Panc1 (cell line): ENCODE results near the gene LPP. TPM values are rescaled to one million over a fixed set of nuclear protein-coding genes. Genes with fewer than 3 reads are reported as not detected.

Experiments
- ATAC-seq: fragments of 200-7000 bp; cut with Tn5 transposase; 2 replicates; pipeline ENCODE4 v1.9.1; 2020; ENCODE audit warnings: mild to moderate bottlenecking, moderate library complexity
- BruUV-seq: library from RNA; stranded (reverse); fragments of 400-500 nt; replicated peaks from 2 replicates; lab custom pipeline; 2021; lab: Mats Ljungman, UMichigan
- CTCF ChIA-PET: fragments of 300-600 bp; sonication (Branson Sonifier 250); formaldehyde crosslinking; loops from one replicate; lab custom pipeline; 2022; ENCODE audit warnings: antibody characterized with exemption; lab: Charles Lee
- POLR2A ChIA-PET: fragments of 300-600 bp; sonication (Branson Sonifier 250); formaldehyde crosslinking; loops from one replicate; lab custom pipeline; 2022; ENCODE audit warnings: antibody characterized with exemption; lab: Charles Lee
- DNase-seq: peaks from one replicate; pipeline ENCODE4 v3.0.0-alpha.2; 2010; ENCODE audit warnings: low read depth, low spot score
- H3K27ac ChIP-seq: 2 replicates; pipeline ENCODE4 v1.5.1; 2011; ENCODE audit warnings: mild to moderate bottlenecking, low read length, inconsistent platforms
- H3K27me3 ChIP-seq: fragments of 200-500 bp; sonication (Bioruptor generic); 2 replicates; pipeline ENCODE4 v1.6.0; 2014; ENCODE audit warnings: low read length, inconsistent platforms; ENCODE audit not compliant: control insufficient read depth, insufficient read depth
- H3K36me3 ChIP-seq: fragments of 200-500 bp; sonication (Bioruptor generic); 2 replicates; pipeline ENCODE4 v1.5.1; 2014; ENCODE audit warnings: inconsistent platforms, mild to moderate bottlenecking, low read length, moderate library complexity; ENCODE audit not compliant: control insufficient read depth, insufficient read depth
- H3K4me1 ChIP-seq: 2 replicates; pipeline ENCODE4 v1.5.1; 2011; ENCODE audit warnings: inconsistent platforms, mild to moderate bottlenecking, low read length, moderate library complexity; ENCODE audit not compliant: control insufficient read depth, insufficient read depth
- H3K4me3 ChIP-seq, 2 experiments: 2 replicates each; pipeline ENCODE4 v1.5.1; 2011 to 2012; ENCODE audit warnings: low read depth in 2 of 2, low read length in 2 of 2, mild to moderate bottlenecking in 2 of 2, inconsistent platforms in 1 of 2, moderate library complexity in 1 of 2
- H3K9me3 ChIP-seq: fragments of 200-500 bp; sonication (Bioruptor generic); 2 replicates; pipeline ENCODE4 v1.5.1; 2014; ENCODE audit warnings: low read depth, mild to moderate bottlenecking, inconsistent platforms, low read length, moderate library complexity; ENCODE audit not compliant: control insufficient read depth, insufficient read depth
- POLR2AphosphoS5 ChIP-seq: IDR thresholded peaks from 2 replicates; pipeline ENCODE4 v1.6.1; 2012; ENCODE audit warnings: mild to moderate bottlenecking, low read depth, low read length, moderate library complexity
- SIN3A ChIP-seq: IDR thresholded peaks from 2 replicates; pipeline ENCODE4 v1.6.1; 2012; ENCODE audit warnings: low read depth, mild to moderate bottlenecking, low read length, moderate library complexity, borderline replicate concordance; ENCODE audit not compliant: insufficient read depth
- TCF7L2 ChIP-seq: IDR thresholded peaks from 2 replicates; pipeline ENCODE4 v1.6.1; 2011; ENCODE audit warnings: mild to moderate bottlenecking, low read depth, low read length, inconsistent platforms
- in situ Hi-C: cut with HindIII; loops from 2 replicates; pipeline ENCODE4 v1.10.0; 2016; ENCODE audit warnings: low sequenced_read_pairs, low pct_unique_long_range_greater_than_20kb
- intact Hi-C: fragments of 100-400 bp; cut with micrococcal nuclease; formaldehyde crosslinking; loops from one replicate; pipeline ENCODE4 v1.10.0; 2022; ENCODE audit not compliant: unreplicated experiment
- total RNA-seq: library from RNA; stranded (reverse); gene quantifications from one replicate; pipeline ENCODE4 v1.2.1, GENCODE V29; 2021; ENCODE audit not compliant: unreplicated experiment
- TF ChIP-seq, protein P1 (sequence below): fragments of 450-650 bp; IDR thresholded peaks from 2 replicates; pipeline ENCODE4 v1.5.1; 2017; ENCODE audit warnings: mild to moderate bottlenecking
- TF ChIP-seq, protein P2 (sequence below), 2 experiments: IDR thresholded peaks; 2 replicates each; pipeline ENCODE4 v1.6.1; 2011 to 2012; ENCODE audit warnings: low read depth in 2 of 2, control low read depth in 1 of 2, low read length in 1 of 2, mild to moderate bottlenecking in 1 of 2, moderate library complexity in 1 of 2; ENCODE audit not compliant: insufficient read depth in 1 of 2

Gene LPP
- total RNA-seq, 1 experiment from 2014 or later: 90.0 TPM

- no peak overlapping the region for H3K27ac ChIP-seq
- POLR2A ChIA-PET: no interaction called here
- in situ Hi-C loops (no loop called here), intact Hi-C loops (no loop called here)
- no peak for ATAC-seq
- TF ChIP-seq TCF7L2 (no peak), POLR2AphosphoS5 (no peak), SIN3A (no peak)
- TF ChIP-seq, protein P1, sequence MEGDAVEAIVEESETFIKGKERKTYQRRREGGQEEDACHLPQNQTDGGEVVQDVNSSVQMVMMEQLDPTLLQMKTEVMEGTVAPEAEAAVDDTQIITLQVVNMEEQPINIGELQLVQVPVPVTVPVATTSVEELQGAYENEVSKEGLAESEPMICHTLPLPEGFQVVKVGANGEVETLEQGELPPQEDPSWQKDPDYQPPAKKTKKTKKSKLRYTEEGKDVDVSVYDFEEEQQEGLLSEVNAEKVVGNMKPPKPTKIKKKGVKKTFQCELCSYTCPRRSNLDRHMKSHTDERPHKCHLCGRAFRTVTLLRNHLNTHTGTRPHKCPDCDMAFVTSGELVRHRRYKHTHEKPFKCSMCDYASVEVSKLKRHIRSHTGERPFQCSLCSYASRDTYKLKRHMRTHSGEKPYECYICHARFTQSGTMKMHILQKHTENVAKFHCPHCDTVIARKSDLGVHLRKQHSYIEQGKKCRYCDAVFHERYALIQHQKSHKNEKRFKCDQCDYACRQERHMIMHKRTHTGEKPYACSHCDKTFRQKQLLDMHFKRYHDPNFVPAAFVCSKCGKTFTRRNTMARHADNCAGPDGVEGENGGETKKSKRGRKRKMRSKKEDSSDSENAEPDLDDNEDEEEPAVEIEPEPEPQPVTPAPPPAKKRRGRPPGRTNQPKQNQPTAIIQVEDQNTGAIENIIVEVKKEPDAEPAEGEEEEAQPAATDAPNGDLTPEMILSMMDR: no peak
- TF ChIP-seq, protein P2, sequence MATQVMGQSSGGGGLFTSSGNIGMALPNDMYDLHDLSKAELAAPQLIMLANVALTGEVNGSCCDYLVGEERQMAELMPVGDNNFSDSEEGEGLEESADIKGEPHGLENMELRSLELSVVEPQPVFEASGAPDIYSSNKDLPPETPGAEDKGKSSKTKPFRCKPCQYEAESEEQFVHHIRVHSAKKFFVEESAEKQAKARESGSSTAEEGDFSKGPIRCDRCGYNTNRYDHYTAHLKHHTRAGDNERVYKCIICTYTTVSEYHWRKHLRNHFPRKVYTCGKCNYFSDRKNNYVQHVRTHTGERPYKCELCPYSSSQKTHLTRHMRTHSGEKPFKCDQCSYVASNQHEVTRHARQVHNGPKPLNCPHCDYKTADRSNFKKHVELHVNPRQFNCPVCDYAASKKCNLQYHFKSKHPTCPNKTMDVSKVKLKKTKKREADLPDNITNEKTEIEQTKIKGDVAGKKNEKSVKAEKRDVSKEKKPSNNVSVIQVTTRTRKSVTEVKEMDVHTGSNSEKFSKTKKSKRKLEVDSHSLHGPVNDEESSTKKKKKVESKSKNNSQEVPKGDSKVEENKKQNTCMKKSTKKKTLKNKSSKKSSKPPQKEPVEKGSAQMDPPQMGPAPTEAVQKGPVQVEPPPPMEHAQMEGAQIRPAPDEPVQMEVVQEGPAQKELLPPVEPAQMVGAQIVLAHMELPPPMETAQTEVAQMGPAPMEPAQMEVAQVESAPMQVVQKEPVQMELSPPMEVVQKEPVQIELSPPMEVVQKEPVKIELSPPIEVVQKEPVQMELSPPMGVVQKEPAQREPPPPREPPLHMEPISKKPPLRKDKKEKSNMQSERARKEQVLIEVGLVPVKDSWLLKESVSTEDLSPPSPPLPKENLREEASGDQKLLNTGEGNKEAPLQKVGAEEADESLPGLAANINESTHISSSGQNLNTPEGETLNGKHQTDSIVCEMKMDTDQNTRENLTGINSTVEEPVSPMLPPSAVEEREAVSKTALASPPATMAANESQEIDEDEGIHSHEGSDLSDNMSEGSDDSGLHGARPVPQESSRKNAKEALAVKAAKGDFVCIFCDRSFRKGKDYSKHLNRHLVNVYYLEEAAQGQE (IDR thresholded peaks at IDR 0.05; ENCODE audit: insufficient read depth in 1 of 2, low read depth in 2 of 2, low read length in 1 of 2): no peak
- H3K27me3 ChIP-seq: no peaks in the 10 kb centered on the region
- no TSS peak for BruUV-seq
- no peak for DNase-seq
- H3K4me1 ChIP-seq: no peaks in the 10 kb centered on the region
- CTCF ChIA-PET: no interaction called here
- H3K9me3 ChIP-seq: no peaks in the 10 kb centered on the region
- no peak overlapping the region for H3K4me3 ChIP-seq
- no peaks in the 10 kb centered on the region for H3K36me3 ChIP-seq
Observed at GRCh38 chr3:188624384-188624783, 470.4 kb downstream of the LPP start.

DNA sequence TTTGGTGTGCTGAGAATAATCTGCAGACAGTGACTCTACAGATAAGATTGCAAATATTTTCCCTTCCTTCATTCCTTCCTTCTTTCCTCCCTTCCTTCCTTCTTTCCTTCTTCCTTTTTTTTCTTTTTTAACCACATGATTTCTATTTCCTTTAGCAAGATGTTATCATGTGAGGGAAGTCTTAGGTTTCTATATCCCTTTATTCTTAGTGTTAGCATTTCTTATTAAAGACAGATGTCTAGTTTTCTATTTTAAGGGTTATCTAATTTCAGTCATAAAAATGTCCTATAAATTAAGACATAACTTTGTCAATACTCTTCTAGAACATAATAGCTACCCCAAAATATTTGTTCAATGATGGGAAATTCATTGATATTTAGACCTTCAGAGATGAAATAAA is 470.9 kb downstream of the LPP start:
- H3K4me1 ChIP-seq: no peaks in the 10 kb centered on the region
- no peak overlapping the region for H3K4me3 ChIP-seq
- no peaks in the 10 kb centered on the region for H3K27me3 ChIP-seq
- no TSS peak for BruUV-seq
- CTCF ChIA-PET: no interaction called here
- no peak for DNase-seq
- POLR2A ChIA-PET: no interaction called here
- H3K36me3 ChIP-seq: no peaks in the 10 kb centered on the region
- no peak for TF ChIP-seq POLR2AphosphoS5
- TF ChIP-seq SIN3A: no peak
- TF ChIP-seq, protein P2 (IDR thresholded peaks at IDR 0.05; ENCODE audit: insufficient read depth in 1 of 2, low read depth in 2 of 2, low read length in 1 of 2): no peak
- TF ChIP-seq TCF7L2: no peak
- TF ChIP-seq, protein P1: no peak
- intact Hi-C loops: no loop called here
- ATAC-seq: no peak
- no peaks in the 10 kb centered on the region; the same call in 1 of the 2 replicates for H3K9me3 ChIP-seq
- H3K27ac ChIP-seq: no peak overlapping the region
- in situ Hi-C loops: no loop called here
